ENCODE data around the gene RIMS4.
A peak's percentile ranks its signal among the peaks of the same experiment; 100 is the strongest.
"Not testable (repeated sequence)": the region's sequence is repeated elsewhere in the genome, so short reads cannot be mapped to it uniquely, and the experiment has no call there.

The RIMS4 gene

DNA sequence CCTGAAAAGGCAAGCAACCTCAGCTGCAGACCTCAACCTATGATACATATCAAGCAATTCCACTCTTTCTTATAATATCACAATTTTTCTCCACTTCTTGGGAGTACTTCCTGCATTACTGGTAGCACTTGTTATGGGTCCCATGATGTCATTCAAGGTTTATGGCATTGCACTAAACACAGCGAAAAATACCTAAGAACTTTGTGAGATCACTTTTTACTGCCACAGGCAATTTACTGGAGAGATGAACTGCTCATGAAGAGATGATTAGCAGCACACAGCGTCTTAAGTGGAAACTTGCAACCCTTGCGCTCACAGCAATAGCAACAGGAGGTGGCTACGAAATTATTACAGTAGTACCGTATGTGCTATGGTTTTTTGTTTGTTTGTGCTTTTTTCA is 19.3 kb upstream of the RIMS4 start:
- no peak for DNase-seq

DNA sequence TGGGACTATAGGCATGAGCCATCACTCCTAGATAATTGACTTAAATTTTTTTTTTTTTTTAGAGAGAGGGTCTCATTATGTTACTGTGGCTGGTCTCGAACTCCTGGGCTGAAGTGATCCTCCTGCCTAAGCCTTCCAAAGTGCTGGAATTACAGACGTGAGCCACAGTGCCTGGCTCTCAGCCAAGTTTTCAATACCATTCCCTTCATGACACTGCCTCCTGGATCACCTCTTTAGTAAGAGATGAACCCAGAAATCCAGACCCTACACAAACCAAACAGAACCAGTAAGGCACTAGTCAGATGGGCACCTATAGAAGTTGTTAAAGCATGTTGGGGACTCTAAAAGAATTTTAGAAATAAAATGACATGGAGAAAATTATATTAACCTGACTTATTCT is 18.3 kb upstream of the RIMS4 start:
- no peak for DNase-seq

DNA sequence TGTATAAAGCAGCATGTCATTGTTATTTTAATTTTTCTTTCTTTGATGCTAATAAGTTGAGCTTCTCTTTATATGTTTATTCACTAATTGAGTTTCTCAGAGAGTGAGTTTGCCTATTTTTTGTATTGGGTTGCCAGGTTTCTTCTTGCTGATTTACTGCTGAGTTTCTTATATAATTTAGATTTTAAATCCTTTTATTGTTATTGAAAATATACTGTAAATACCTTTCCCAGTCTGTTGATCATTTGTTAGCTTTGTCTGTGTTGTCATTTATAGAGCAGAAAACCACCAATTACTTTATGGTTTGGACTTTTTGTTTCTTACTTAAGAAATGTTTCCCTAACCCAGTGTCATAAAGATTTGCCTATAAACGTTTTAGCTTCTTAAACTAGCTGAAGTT is 17.1 kb upstream of the RIMS4 start:
- DNase-seq = no peak

DNA sequence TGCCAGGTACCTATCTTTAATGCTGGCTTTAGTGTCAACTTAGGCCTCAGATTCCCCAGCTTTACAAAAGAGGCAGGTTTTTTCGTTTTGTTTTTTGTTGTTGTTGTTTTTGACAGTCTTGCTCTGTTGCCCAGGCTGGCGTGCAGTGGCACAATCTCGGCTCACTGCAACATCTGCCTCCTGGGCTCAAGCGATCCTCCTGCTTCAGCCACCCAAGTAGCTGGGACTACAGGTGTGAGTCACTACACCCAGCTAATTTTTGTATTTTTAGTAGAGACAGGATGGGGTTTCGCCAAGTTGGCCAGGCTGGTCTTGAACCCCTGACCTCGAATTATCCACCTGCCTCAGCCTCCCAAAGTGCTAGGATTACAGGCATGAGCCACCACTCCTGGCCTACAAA is 11.2 kb upstream of the RIMS4 start:
- DNase-seq = not testable (repeated sequence)

DNA sequence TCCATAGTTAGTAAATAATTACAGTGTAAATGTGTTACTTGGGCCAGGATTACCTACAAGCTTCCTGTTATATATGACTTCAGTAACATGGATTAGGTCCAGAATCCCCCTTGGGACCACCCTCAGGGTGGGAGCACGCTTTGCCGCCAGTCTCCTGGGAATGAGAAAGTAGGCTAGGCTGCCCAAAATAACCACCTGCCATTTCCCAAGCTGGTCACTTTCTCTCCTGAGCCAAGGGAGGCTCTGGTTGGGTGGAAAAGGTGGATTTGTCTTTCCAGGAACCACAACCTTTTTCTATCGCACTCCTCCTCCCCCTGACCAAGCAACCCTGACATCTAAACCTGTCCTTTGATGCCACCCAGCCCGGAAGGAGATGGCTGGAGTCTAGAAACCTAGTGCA is 9.6 kb upstream of the RIMS4 start:
- DNase-seq = no peak

DNA sequence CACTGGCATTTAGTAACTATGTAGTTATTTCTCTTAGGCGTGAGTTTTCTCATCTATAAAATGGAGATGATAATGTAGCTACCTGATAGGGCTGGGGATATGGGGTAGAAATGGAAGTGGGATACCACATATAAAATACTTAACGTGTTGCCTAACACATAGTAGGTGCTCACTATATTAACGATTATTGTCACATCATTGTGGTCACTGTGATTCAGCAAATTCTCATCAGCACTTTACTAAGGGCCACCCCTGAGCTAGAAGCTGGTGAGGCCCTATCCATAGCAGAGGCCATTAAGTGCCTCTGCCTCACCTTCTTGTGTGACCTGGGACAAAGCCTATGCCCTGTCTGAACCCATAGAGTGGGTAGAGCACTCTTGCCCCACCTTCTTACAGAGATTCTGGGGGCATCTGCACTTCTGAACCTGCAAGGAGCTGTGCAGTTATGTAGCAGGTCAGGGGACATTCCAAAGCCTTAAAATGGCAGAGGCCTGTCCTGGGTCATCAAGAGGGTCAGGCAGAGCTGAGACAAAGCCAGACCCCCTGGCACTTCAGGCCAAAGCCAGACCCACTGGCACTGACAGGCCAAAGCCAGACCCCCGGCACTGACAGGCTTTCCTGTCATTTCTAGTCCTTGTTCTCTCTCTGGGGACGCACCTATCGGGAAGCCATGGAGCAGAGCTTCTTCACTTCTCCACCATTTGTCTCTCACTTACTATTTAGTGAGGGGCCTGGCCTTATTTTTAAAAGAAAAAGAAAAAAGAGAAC is 7.0 kb upstream of the RIMS4 start:
- DNase-seq = no peak

DNA sequence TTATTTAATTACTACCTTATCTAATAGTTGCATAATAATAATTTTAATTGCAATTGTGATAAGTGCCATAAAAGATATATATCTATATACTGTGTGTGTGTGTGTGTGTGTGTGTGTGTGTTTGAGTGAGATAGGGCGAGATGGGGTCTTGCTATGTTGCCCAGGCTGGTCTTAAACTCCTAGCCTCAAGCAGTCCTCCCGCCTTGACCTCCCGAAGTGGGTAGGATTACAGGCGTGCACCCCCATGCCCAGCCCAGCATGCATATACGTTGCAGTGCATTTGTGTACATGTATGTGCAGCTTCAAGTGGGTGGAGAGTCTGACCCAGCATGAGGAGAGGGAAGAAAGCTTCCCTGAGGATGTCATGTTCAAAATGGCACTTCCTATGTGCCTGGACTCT is 4.6 kb upstream of the RIMS4 start:
- no peak for DNase-seq

DNA sequence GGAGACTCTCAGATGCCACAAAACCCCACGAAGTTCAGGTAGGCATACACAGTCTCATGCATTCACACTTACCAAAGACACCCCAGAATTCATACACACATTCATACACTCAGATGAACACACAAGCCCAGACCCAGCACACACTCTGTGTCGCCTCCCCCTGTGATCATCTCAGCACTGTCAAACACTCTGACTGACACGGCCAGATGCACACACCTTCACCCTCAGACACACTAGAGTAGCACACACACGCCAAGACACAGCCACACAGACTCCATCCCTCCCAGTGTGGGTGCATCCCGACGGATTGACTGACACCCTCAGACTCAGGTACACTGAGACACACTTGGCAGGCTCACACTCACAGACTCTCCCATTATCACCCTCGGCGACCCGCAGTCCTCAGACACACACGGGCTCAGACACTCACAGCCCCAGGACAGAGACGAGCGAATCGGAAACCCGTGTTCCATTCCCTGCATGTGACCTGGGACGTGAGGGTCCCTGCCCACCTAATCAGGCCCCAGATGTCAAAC is 872 bp upstream of the RIMS4 start:
- no peak for DNase-seq

DNA sequence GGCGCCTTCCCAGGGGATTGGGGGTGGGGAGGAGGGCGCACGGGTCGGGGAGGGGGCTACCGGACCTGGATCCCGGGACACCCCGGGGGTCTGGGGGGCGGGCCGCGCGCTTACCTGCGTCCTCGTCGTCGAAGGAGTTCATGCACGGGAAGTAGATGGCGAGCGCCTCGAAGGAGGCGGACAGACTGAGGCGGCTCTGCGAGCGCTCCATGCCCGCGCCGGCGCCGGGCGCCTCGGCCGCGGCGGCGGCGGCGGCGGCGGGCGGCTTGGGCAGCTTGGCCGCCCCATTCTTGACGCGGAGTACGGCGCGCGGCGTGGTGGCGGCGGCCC is 320 bp downstream of the RIMS4 start:
- DNase-seq = no peak

DNA sequence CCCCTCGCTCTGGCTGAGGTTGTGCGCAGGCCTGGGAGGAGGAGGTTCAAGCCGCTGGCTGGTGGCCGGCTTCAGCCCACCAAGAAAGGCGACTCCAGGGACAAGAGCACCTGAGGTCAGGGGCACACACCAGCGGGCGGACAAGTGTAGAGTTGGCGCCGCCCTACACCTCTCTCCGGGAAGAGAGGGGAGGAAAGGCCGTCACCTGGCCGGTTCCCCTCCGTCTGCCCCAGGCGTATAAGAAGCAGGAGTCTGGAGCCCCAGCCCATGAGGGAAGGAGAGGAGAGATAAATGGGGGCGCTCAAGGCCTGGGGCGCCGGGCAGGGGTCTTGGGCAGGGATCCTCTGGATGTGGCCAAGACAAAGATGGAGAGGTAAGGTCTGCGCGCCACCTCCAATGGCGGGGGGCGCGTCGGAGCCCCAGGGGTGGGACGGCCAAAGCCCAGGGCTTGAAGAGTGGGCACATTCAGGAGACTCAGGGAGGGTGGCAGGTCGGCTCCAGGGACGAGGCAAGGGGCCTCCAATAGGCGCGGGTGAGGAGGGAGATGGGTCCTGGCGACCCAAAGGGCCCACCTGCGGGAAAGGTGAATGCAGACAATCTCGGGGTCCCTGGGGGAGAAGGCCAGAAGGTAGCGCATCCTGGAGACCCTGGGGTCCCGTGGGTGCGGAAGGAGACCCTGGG is 826 bp downstream of the RIMS4 start:
- DNase-seq = no peak

DNA sequence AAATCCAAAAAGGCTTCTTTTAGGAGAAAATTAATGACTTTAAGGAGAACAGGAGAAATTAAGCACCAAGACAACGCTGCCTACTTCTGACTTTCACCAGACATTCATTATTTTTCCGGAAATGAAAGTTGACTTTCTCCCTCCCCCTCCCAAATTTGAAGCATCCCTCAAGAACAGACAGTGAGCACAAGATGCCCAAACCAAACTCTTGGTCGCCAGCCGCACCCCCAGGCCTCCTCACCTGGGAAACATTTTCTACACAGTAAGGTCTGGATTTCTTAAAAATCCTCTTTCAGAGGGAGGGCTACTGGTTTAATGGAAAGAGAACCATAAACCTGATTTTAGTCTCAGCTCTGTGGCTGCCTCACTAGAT is 2.7 kb downstream of the RIMS4 start:
- DNase-seq = no peak

DNA sequence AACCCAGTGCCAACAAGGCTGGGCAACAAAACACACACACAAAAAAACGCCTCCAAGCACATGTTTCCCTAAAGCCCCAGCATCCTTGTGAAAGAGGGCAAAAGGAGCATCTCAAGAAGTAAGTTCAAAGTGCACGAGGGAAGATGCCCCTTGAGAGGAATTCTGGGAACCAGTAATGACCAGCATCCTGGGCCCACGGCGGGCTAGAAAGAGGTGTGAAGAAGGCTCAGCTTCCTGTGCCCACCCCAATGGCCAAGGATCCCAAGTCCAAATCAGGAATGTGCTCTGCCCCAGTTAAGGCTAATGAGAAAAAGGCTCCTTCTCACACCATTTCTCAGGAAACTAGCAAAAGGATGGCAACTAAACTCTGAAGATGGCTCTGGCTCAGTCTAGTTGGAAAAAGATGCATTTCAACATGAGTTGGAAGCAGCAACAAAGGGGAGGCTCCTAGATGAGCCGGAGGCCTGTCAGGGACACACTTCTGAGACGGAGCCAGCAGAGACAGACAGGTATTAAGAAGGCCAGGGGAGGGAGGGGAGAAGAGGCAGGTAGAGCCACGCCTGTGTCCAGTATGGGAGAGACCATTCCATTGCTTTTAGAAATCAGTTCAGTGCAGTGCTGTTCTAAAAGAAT is 3.2 kb downstream of the RIMS4 start:
- DNase-seq = no peak

DNA sequence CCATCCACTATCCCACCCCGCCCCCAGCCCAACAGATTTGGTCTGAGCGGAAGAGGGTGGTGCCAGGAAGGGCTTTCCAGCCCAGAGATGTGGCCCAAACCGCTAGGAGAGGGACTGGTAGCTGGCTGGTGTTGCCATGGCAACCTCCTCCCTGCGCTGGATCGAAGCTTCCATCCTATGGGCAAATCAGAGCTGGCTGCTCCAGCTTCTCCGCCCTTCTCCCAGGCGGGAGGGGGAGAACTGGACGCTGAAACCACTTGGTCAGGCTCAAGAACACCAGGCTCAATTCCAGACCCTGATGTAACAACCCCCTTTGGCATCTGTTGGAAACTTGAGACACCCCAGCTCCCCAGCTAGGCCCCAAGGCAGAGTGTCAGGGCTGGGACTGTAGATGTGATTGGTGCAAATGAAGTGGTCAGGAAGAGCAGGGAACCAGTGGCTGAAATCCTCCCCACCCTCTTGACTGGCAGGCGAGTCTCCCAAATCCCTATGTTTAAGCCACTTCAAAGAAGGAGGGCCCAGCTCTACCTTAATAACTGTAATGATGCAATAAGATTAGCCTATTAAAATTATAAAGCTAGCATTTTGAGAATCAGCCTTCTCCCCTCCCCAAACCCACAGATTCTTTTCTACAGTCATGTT is 4.2 kb downstream of the RIMS4 start:
- DNase-seq = peak; percentile 73

DNA sequence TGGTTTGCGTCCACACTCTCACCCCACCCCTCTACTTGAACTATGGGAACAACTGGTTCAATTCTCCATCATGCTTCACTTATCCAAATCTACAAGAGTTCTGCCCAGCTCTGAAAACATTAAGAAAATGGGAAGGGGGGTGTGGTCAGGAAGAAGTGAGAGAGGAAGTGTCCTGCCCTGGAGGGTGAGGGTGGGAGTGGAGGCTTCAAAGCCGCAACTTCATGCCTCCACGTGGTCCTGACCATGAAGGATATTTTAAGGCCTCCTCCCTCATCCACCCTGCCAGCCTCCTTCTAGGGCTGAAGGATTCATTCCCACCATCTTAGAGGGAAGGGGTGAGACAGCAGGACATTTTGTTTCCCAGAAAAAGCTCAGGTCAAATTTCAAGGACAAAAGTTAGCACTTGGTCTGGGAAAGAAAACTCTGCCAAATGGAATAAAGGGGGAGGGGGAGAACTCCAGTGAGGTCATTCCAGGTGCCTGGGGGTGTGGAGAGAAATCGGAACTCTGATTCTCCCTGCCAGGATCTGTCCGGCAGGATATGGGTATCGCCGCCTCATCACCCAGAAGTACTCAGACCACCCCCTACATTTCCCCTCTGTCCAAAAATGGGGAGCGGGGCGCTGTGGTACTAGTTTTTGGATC is 4.9 kb downstream of the RIMS4 start:
- no peak for DNase-seq

DNA sequence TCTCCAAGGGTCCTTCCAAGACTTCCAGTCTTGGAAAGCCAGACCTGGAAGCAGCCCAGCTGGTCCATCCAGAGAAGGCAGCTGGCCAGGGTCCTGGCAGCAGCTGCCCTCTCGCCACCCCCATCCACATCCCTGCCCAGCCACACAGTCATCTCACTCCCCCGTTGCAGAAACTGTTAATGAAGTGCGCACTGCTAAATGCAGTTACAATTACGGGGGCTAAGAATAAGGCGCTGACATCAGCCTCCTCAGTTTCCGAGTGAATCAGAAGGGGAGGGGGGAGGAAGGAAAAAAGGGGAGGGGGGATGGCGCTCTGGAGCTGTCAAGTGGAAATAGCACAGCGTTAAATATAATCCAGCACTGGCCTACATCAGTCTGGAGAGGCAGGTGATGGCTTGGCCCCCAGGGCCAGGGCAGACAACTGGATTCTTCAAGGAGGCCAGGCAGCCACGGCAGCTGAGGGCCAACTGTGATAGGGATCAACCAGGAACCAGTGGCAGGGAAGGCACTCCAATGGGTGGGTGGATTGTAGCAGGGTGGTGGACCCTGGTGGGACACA is 6.9 kb downstream of the RIMS4 start:
- DNase-seq = no peak

DNA sequence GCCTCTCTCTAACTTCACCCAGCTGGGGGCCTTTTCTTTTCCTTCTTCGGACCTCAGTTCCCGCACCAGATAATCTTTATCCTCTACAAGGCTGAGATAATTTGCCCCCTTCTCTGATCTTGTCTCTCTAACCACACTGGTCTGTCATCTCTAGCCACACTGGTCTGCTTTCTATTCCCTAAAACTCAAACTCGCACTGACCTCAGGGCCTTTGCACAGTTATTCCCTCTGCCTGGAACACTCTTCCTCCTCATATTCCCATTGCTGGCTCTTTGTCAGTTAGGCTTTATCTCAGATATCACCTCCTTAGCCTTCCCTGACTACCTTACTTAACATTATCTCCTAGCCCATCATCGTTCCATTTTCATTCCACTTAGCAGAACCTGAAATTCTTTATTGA is 7.6 kb downstream of the RIMS4 start:
- DNase-seq = no peak

DNA sequence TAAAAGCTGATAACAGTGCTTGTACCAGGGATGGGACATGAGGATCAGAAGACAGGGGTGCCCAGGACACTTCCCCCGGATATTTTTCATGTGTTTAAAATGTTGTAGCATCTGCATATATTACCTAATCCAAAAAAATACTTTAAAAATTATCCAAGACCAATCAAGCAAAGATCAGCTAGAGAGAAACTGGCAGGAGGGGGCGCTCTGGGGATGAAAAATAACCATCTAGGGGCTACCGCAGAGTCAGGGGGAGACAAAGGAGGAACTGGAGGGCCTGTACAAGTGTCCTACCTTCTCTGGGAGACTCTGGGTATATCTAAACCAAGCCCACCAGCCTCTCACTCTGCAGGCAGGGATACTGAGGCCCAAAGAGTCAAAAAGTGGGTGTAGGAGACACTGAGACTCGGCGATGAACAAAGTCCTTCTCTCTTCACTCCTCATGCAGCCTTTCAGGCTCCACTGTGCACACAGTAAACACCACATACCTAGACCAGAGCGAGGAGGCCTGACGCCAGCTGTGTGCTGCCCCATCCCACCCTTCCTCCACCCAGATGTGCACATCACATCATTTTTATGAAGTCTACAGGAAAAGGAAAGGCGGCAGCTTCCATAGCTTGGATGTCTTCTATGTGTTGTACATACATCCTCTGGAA is 9.8 kb downstream of the RIMS4 start:
- DNase-seq = no peak

DNA sequence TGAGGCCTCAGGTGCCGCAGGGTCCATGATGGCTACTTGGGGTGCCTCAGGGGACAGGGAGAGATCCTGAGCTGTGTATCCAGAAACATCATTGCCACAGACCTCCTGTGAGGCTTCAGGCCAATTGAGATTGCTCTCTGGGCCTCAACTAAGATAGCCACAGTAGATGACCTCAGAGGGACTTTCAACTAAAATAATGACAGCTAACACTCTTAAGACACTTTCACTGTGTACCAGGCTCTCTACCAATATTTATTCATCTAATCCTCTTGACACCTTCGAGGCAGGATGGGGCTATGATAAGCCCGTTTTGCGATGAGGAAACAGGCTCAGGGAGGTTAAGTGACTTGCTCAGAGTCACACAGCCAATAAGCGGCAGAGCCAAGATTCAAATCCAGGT is 10.7 kb downstream of the RIMS4 start:
- no peak for DNase-seq

DNA sequence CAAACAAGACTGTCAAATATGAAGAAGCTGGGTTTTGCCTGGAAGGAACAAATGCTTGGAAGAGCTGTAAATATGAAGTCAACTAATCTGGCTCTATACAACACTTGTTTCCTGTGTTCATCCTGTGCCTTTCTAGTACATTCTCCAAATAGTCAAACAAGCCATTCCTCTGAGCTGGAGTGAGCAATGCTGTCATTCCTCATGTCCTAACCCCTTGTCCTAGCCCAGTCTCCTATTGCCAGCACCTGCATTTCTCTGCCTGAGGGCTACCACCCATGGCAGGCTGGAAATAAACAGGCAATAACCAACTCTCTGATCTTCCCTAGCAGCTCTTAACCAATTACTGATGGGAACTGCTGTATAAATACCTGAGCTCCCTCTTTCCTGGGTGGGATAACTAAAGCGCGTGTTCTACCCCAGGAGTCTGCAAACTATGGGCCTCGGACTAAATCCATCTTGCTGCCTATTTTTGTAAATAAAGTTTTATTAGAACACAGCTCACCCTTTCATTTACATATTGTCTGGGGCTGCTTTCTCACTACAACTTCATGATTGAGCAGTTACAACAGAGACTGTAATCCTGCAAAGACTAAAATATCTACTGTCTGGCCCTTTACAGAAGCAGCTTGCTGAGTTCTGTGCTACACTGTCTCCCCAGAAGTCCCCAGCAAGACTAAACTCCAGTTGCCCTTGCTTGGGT is 13.4 kb downstream of the RIMS4 start:
- no peak for DNase-seq

DNA sequence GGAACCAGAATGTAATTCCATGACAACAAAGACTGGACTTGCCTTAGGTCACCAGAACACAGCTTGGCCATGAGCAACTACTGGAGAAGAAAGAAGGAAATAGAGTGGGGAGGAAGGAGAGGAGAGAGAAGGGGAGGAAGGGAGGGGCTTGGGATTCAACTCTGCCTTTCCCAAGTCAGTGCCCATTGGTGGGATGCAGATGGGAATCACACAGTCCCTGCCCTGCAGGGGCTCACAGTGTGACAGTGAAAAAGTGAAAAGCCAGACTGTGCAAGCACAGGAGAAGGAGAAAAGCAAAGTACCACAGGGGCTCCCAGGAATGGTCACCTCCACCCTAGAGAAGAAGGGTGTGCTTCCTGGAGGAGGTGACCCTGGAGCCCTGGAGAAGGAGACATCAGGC is 14.0 kb downstream of the RIMS4 start:
- no peak for DNase-seq

DNA sequence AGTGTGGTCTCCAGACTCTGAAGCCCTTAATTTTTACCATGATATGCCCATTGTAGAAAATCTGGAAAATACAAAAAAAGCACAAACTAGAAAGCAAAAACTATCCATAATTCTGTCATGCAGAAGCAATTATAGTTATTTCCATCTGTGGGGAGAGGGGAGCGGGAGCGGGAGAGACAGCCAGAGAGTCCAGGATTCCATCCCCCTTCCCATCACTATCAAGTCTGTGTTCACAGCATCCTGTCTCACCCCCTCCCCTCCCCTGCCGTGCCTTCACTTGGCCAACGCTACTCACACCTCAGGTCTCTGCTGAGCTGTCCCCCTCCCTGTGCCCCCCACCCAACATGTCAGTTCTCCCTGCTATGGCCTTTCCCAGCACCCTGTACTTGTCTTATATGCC is 14.5 kb downstream of the RIMS4 start:
- DNase-seq = no peak

DNA sequence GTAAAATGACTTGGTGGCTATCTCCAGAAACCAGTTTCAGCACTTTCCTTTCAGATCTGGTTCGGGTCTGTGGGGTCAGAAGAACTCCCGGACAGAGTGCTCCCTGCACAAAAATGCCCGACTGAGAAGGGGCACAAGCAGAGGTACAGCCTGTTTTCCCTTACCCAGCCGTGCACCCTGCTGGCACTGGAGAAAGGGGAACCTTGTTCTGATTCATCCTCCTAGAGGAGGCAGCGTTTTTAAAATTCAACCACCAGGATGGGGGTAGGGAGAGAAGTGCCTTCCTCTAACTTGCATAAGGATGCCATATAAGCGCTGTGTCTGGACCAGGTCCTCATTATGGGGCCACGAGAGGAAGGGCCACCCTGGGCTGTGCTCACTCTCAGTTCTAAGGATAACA is 17.6 kb downstream of the RIMS4 start:
- DNase-seq = no peak

All from HCEC 1CT (cell line).